Progenitor cell of endocrine pancreas (in vitro differentiated cells): ENCODE results near the gene CLEC16A. TPM values are rescaled to one million over a fixed set of nuclear protein-coding genes. Genes with fewer than 3 reads are reported as not detected.

Experiments
- DNase-seq: peaks from one replicate; pipeline ENCODE4 v3.0.0; 2021; ENCODE audit warnings: low spot score; ENCODE audit not compliant: unreplicated experiment
- H3K27ac Mint-ChIP-seq: 2 replicates; pipeline ENCODE4 v1.8.0; 2021; ENCODE audit warnings: mild to moderate bottlenecking, moderate library complexity, mixed read lengths
- H3K27me3 Mint-ChIP-seq: 2 replicates; pipeline ENCODE4 v1.8.0; 2021; ENCODE audit warnings: mixed read lengths
- H3K36me3 Mint-ChIP-seq: 2 replicates; pipeline ENCODE4 v1.8.0; 2022; ENCODE audit warnings: mixed read lengths; ENCODE audit not compliant: insufficient read depth
- H3K4me1 Mint-ChIP-seq: 2 replicates; pipeline ENCODE4 v1.8.0; 2021; ENCODE audit warnings: low read depth, mixed read lengths
- H3K4me3 Mint-ChIP-seq: 2 replicates; pipeline ENCODE4 v1.8.0; 2021; ENCODE audit warnings: low read depth, mild to moderate bottlenecking, moderate library complexity, mixed read lengths
- H3K9me3 Mint-ChIP-seq: 2 replicates; pipeline ENCODE4 v1.8.0; 2021; ENCODE audit warnings: low read depth, mixed read lengths
- total RNA-seq: library from RNA; stranded (reverse); gene quantifications from 2 replicates; pipeline ENCODE4 v1.2.1, GENCODE V29; 2021
- TF ChIP-seq, protein P1 (sequence below): fragments of 200-600 bp; sonication (generic); IDR thresholded peaks from one replicate; pipeline ENCODE4 v1.5.0; 2021; ENCODE audit warnings: antibody characterized with exemption, mild to moderate bottlenecking; ENCODE audit not compliant: unreplicated experiment

Gene CLEC16A
- total RNA-seq, 1 donor from 2014 or later = 34.3 TPM

DNA sequence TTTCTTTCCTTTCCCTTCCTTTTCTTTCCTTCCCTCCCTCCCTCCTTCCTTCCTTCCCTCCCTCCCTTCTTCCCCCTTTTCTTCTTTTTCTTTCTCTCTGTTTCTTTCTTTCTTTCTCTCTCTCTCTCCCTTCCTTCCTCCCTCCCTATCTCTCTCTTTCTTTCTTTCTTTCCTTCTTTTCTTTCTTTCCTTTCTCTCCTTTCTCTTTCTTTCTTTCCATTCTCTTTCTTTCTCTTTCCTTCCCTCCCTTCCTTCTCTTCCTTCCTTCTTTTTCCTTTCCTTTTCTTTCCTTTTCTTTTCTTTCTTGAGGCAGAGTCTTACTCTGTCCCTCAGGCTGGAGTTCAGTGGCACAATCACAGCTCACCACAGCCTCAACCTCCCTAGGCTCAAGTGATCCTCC, 33.1 kb upstream of the CLEC16A start:
- Mint-ChIP-seq H3K27ac (no peak overlapping the region), H3K4me1 (peaks cover 5% of the 10 kb centered on the region), H3K36me3 (no peaks in the 10 kb centered on the region), H3K4me3 (no peak overlapping the region), H3K27me3 (peaks cover 9% of the 10 kb centered on the region), H3K9me3 (no peaks in the 10 kb centered on the region)
- no peak for DNase-seq
- TF ChIP-seq, protein P1, sequence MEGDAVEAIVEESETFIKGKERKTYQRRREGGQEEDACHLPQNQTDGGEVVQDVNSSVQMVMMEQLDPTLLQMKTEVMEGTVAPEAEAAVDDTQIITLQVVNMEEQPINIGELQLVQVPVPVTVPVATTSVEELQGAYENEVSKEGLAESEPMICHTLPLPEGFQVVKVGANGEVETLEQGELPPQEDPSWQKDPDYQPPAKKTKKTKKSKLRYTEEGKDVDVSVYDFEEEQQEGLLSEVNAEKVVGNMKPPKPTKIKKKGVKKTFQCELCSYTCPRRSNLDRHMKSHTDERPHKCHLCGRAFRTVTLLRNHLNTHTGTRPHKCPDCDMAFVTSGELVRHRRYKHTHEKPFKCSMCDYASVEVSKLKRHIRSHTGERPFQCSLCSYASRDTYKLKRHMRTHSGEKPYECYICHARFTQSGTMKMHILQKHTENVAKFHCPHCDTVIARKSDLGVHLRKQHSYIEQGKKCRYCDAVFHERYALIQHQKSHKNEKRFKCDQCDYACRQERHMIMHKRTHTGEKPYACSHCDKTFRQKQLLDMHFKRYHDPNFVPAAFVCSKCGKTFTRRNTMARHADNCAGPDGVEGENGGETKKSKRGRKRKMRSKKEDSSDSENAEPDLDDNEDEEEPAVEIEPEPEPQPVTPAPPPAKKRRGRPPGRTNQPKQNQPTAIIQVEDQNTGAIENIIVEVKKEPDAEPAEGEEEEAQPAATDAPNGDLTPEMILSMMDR = no peak

DNA sequence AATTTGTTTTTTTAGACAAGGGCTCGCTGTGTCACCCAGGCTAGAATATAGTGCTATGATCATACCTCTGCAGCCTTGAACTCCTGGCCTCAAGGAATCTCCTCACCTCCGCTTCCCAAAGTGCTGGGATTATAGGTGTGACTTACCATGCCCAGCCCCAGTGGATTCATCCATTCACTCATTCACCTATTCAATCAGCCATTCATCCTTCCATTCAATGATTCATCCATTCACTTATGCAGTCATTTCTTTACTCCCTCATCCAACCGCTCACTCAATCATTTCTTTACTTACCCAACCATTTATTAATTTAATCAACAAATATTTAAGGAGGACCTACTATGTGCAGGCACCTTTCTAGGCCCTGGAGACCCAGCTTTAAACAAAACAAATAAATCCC, 27.8 kb upstream of the CLEC16A start:
- H3K9me3 Mint-ChIP-seq = no peaks in the 10 kb centered on the region
- DNase-seq = no peak
- H3K4me3 Mint-ChIP-seq = no peak overlapping the region
- H3K4me1 Mint-ChIP-seq = peaks cover 8% of the 10 kb centered on the region
- peaks cover 3% of the 10 kb centered on the region for H3K27me3 Mint-ChIP-seq
- TF ChIP-seq, protein P1 = no peak
- H3K36me3 Mint-ChIP-seq = no peaks in the 10 kb centered on the region
- H3K27ac Mint-ChIP-seq = no peak overlapping the region

DNA sequence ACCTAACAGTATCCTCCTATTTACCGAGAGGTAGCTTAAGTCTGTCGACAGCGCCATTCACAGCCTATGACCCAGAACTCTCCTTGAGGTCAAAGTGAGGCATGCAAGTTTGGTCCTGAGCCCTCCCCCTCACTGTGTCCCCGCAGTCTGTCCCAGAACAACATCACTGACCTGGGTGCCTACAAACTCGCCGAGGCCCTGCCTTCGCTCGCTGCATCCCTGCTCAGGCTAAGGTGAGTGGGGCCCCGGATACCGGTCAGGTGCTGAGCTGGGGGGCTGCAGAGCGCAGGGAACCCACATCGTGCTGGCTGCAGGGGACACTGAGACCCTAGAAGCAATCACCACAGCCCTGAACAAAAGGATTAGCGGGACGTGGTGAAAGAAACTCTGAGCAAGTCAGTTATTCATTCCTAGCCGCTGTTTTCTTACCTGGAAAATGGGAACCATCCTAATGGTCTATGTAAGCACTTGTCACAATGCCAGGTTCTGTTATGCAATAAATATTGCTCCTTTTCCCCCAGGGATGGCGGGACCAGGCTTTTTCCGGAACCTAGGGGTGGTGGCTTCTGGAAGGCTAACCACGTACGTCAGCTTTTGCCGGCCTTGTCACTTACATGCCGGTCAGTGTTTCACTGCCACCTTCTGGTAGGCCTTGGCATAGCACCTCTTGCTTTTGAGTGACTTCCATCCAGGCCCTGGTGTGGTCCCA, 25.9 kb upstream of the CLEC16A start:
- DNase-seq = peak; percentile 90
- TF ChIP-seq, protein P1 = peak; percentile 88
- Mint-ChIP-seq H3K9me3 (no peaks in the 10 kb centered on the region), H3K27ac (no peak overlapping the region), H3K4me3 (no peak overlapping the region), H3K27me3 (peaks cover 3% of the 10 kb centered on the region), H3K36me3 (no peaks in the 10 kb centered on the region), H3K4me1 (peaks cover 8% of the 10 kb centered on the region)

DNA sequence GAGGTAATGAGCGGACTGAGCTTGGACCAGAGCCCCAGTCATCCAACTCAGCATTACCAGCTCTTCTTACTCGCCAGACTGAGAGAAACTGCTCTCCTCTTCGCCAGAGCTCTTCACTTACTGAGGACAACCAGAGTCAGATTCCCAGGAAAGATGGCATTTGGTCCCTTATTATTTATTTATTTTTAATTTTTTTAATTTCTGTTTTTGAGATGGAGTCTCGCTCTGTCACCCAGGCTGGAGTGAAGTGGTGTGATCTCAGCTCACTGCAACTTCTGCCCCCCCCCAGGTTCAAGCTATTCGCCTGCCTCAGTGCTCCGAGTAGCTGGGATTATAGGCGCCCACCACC, 25.4 kb upstream of the CLEC16A start:
- Mint-ChIP-seq H3K4me1 (peaks cover 8% of the 10 kb centered on the region), H3K27ac (no peak overlapping the region)

DNA sequence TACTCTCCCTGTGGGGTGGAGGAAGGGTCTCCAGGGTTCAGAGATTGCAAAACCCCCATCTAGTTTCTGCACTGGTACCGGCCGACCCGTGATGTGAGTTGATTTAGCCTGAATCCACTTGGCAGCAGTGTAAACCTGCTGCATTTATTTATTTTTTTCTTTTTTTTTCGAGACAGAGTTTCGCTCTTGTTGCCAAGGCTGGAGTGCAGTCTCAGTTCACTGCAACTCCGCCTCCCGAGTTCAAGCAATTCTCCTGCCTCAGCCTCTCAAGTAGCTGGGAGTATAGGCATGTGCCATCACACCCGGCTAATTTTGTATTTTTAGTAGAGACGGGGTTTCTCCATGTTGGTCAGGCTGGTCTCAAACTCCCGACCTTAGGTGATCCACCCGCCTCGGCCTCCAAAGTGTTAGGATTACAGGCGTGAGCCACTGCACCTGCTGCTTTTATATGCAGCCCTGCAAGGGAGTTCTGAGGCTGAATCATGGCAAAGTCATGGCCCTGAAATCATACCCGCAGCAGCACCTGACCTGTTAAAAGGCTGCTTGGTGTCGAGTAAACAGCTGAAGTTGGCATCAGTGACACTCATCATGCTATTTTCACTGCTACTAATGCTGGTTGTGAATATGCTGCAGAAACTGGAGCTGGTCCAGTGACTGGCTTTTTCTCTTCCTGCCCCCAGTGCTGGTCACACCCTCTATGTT, 23.5 kb upstream of the CLEC16A start:
- DNase-seq = no peak
- TF ChIP-seq, protein P1 = no peak
- Mint-ChIP-seq H3K4me1 (peaks cover 5% of the 10 kb centered on the region), H3K27me3 (peaks cover 3% of the 10 kb centered on the region), H3K9me3 (no peaks in the 10 kb centered on the region), H3K36me3 (peaks cover 4% of the 10 kb centered on the region), H3K4me3 (no peak overlapping the region), H3K27ac (no peak overlapping the region)

More for the DNA sequence above, 25.4 kb upstream of the CLEC16A start:
- no peak overlapping the region for H3K4me3 Mint-ChIP-seq
- H3K27me3 Mint-ChIP-seq = peaks cover 3% of the 10 kb centered on the region
- no peak for DNase-seq
- no peaks in the 10 kb centered on the region for H3K36me3 Mint-ChIP-seq
- TF ChIP-seq, protein P1 = no peak
- H3K9me3 Mint-ChIP-seq = no peaks in the 10 kb centered on the region
